ENCODE results near the gene HEATR5A. TPM values are rescaled to one million over a fixed set of nuclear protein-coding genes. Genes with fewer than 3 reads are reported as not detected.

Gene HEATR5A
- total and polyA plus RNA-seq, 2 of the 13 experiments (the other 11 are each of a cell fraction or from before 2014, with no cell fraction given) = 36.4 to 105 TPM

GRCh38 chr14:31449971-31450610 is 29.7 kb upstream of the HEATR5A start:
- Histone ChIP-seq H3K4me2 (ENCODE audit: low read depth, low read length) (no peak overlapping the region), H3K79me2 (ENCODE audit: insufficient read depth, low read length) (no peaks in the 10 kb centered on the region), H3K9me3 (ENCODE audit: low read length) (no peaks in the 10 kb centered on the region), H3K36me3 (replicated peaks in 1 of 2; ENCODE audit: control insufficient read depth in 1 of 2, insufficient read depth in 2 of 2, low read length in 2 of 2) (peaks cover 10 to 19% of the 10 kb centered on the region in 2 experiments), H3K27me3 (ENCODE audit: control insufficient read depth in 1 of 2, insufficient read depth in 2 of 2, low read length in 2 of 2) (no peaks in the 10 kb centered on the region), H3K4me1 (ENCODE audit: insufficient read depth, low read length) (no peaks in the 10 kb centered on the region), H3K9ac (ENCODE audit: insufficient read depth, low read depth, low read length) (no peak overlapping the region), H2AFZ (ENCODE audit: low read length) (no peak overlapping the region), H3K4me3 (replicated peaks in 1 of 3; ENCODE audit: insufficient read depth in 1 of 3, low read depth in 2 of 3, low read length in 3 of 3) (no peak overlapping the region), H4K20me1 (ENCODE audit: insufficient read depth, low read length) (no peaks in the 10 kb centered on the region), H3K27ac (ENCODE audit: extremely low read length, insufficient read depth, low read length) (no peak overlapping the region)
- WGBS (ENCODE audit: low lambda C conversion rate) = 54% methylated on average over 2 of the region's 2 CpGs
- CTCF ChIA-PET (ENCODE audit: low intra/inter-chr PET ratio, low total read pairs) = interaction anchor here (1.2 kb wide), 2 partner anchors 29 to 31 kb away, joined by 3 to 4 read pairs; partner anchors contain the start of gene HEATR5A
- DNase-seq (ENCODE audit: low spot score) (peak; percentile 68), ATAC-seq (peak; percentile 94), FAIRE-seq (no peak)
- POLR2A ChIA-PET = interaction anchor here (2.4 to 5.7 kb wide), 2 partner anchors 7 to 30 kb away, joined by 13 to 38 read pairs; partner anchors contain the start of genes DTD2 and HEATR5A
- intact Hi-C loops (cut with micrococcal nuclease; ENCODE audit: unreplicated experiment) = no loop called here
- no TSS peak for BruUV-seq (replicated peaks)
- in situ Hi-C loops (cut with HindIII; ENCODE audit: extremely low pct_ligation_motif_present, low pct_unique_long_range_greater_than_20kb) = no loop called here
- TF ChIP-seq CREBL2 (CRISPR knock-in tag; IDR thresholded peaks at IDR 0.05; ENCODE audit: borderline replicate concordance) (no peak), ZSCAN20 (CRISPR knock-in tag; IDR thresholded peaks at IDR 0.05; ENCODE audit: borderline replicate concordance) (0 out of 2 replicates have a peak, but pooled peaks have one; percentile 5), ZHX1 (CRISPR knock-in tag; IDR thresholded peaks at IDR 0.05; ENCODE audit: low read depth) (peak; percentile 24; the same call in 1 of the 2 replicates), GATAD2A (CRISPR knock-in tag; IDR thresholded peaks at IDR 0.05) (0 out of 2 replicates have a peak, but pooled peaks have one; percentile 14), RXRB (CRISPR knock-in tag; IDR thresholded peaks at IDR 0.05; ENCODE audit: borderline replicate concordance) (0 out of 2 replicates have a peak, but pooled peaks have one; percentile 20), ERF (CRISPR knock-in tag; IDR thresholded peaks at IDR 0.05) (0 out of 2 replicates have a peak, but pooled peaks have one; percentile 25), ZSCAN21 (CRISPR knock-in tag; IDR thresholded peaks at IDR 0.05; ENCODE audit: borderline replicate concordance) (0 out of 2 replicates have a peak, but pooled peaks have one; percentile 33), MIXL1 (CRISPR knock-in tag; IDR thresholded peaks at IDR 0.05) (peak; percentile 90), ZFP62 (CRISPR knock-in tag; IDR thresholded peaks at IDR 0.05) (peak; percentile 15; the same call in 1 of the 2 replicates), FOXA3 (CRISPR knock-in tag; IDR thresholded peaks at IDR 0.05) (peak; percentile 48; the same call in 1 of the 2 replicates), ZNF333 (CRISPR knock-in tag; IDR thresholded peaks at IDR 0.05; ENCODE audit: borderline replicate concordance) (no peak), KDM3A (CRISPR knock-in tag; IDR thresholded peaks at IDR 0.05; ENCODE audit: low read depth) (0 out of 2 replicates have a peak, but pooled peaks have one; percentile 22), KLF16 (CRISPR knock-in tag; IDR thresholded peaks at IDR 0.05) (peak in 1 of 2 experiments; percentile 72; a peak in 2 of 4 replicates), SMC3 (IDR thresholded peaks at IDR 0.05; ENCODE audit: low read length) (peak; percentile 34; the same call in 1 of the 2 replicates), RAD21 (CRISPR knock-in tag; IDR thresholded peaks at IDR 0.05) (peak; percentile 74), ZNF264 (CRISPR knock-in tag; IDR thresholded peaks at IDR 0.05) (0 out of 2 replicates have a peak, but pooled peaks have one; percentile 12), TBX2 (CRISPR knock-in tag; IDR thresholded peaks at IDR 0.05; ENCODE audit: borderline replicate concordance) (no peak), REL (CRISPR knock-in tag; conservative IDR thresholded peaks at IDR 0.05) (no peak), DRAP1 (CRISPR knock-in tag; IDR thresholded peaks at IDR 0.05) (peak; percentile 36; the same call in 1 of the 2 replicates), ZNF24 (IDR thresholded peaks at IDR 0.05) (0 out of 2 replicates have a peak, but pooled peaks have one; percentile 8), SOX5 (CRISPR knock-in tag; IDR thresholded peaks at IDR 0.05; ENCODE audit: borderline replicate concordance) (0 out of 2 replicates have a peak, but pooled peaks have one; percentile 19), BRCA1 (CRISPR knock-in tag; IDR thresholded peaks at IDR 0.05) (no peak)
